ENCODE measurements around the gene CLC. TPM values are rescaled to one million over a fixed set of nuclear protein-coding genes. Genes with fewer than 3 reads are reported as not detected.

CLC gene

DNA sequence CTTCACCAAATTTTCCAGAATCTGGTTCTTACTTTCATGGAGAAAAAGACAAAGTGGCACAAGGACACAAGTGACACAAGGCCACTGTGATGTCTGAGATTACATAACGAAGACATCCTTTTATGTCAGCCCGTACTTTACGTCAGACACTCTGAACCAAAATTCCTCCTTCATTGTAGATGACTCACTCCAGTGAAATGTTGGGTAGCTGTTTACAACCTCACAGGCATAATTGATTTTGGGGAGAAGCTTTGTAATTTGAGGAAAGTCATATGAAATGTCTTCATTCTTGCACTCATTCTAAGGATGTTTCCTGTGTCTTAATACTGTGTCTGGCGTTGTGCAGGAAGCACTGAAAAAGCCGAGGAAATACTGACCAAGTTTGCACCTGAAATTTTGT is 53.6 kb downstream of the CLC start:
- no peak overlapping the region for H4K91ac ChIP-seq (ENCODE audit: low read length)
- no peak overlapping the region for H2BK12ac ChIP-seq (ENCODE audit: low read length in 2 of 2)
- no peak overlapping the region for H2BK120ac ChIP-seq (ENCODE audit: low read depth, low read length)
- no peak overlapping the region for H3K18ac ChIP-seq (ENCODE audit: low read depth in 1 of 2, low read length in 2 of 2)
- H3K4me1 ChIP-seq (ENCODE audit: control insufficient read depth, insufficient read depth, low read depth, low read length), result no peaks in the 10 kb centered on the region
- H2BK5ac ChIP-seq (ENCODE audit: low read depth, low read length, poor library complexity, severe bottlenecking), result no peak overlapping the region
- no peak overlapping the region for H3K4me3 ChIP-seq (ENCODE audit: insufficient read depth in 1 of 2, low read depth in 1 of 2, low read length in 2 of 2)
- no peak overlapping the region for H2AK5ac ChIP-seq (ENCODE audit: low read length, severe bottlenecking)
- H3K14ac ChIP-seq (ENCODE audit: low read length in 2 of 2), result no peak overlapping the region
- 54% methylated on average over 5 of the region's 5 CpGs for WGBS
- no peak overlapping the region for H3K27ac ChIP-seq (ENCODE audit: low read length, poor library complexity, severe bottlenecking)
- H3K27me3 ChIP-seq (ENCODE audit: control insufficient read depth in 1 of 2, insufficient read depth in 1 of 2, low read length in 2 of 2), result peaks cover 0 to 9% of the 10 kb centered on the region in 2 experiments
- no peak overlapping the region for H4K8ac ChIP-seq (ENCODE audit: low read length)
- no peak overlapping the region for H3K23ac ChIP-seq (ENCODE audit: low read length in 2 of 2)
- H3K79me1 ChIP-seq (replicated peaks; ENCODE audit: low read length, poor library complexity, severe bottlenecking), result no peaks in the 10 kb centered on the region
- no peak overlapping the region for H3K4me2 ChIP-seq (ENCODE audit: low read length, poor library complexity, severe bottlenecking)
- H3K9me3 ChIP-seq (ENCODE audit: control insufficient read depth, low read length), result no peaks in the 10 kb centered on the region
- no peak overlapping the region for H3K9ac ChIP-seq (ENCODE audit: low read length)
- no peak for DNase-seq
- H3K36me3 ChIP-seq (ENCODE audit: control insufficient read depth in 1 of 2, insufficient read depth in 2 of 2, low read depth in 1 of 2, low read length in 2 of 2), result no peaks in the 10 kb centered on the region
- no peak overlapping the region for H2BK15ac ChIP-seq (ENCODE audit: low read depth, poor library complexity, severe bottlenecking)
- no peak overlapping the region for H3K4ac ChIP-seq (ENCODE audit: low read depth in 1 of 2, low read length in 2 of 2)
- no peak overlapping the region for H2AFZ ChIP-seq (ENCODE audit: low read depth, low read length)

DNA sequence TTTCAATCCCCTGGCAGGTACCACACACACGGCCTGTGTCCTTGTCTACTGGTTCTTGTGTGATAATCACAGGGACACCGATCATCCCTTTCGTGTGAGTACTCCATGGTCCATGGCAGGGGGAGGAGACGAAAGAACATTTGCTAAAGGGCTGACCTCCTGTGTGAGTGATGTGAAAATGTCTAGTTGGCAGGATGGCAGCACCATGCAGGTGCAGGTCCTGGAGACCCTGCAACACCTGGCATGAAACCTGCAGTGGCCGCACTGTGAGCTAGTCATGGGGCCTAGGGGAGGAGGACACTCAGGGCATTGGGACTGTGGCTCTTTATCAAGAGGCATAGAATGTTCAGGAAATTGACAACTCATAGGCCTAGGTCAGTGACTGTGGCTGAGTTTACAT is 56.4 kb downstream of the CLC start:
- no peak overlapping the region for H3K27ac ChIP-seq (ENCODE audit: low read length, poor library complexity, severe bottlenecking)
- no peak overlapping the region for H3K14ac ChIP-seq (ENCODE audit: low read length in 2 of 2)
- H3K36me3 ChIP-seq (ENCODE audit: control insufficient read depth in 1 of 2, insufficient read depth in 2 of 2, low read depth in 1 of 2, low read length in 2 of 2), result no peaks in the 10 kb centered on the region
- H3K23ac ChIP-seq (ENCODE audit: low read length in 2 of 2), result no peak overlapping the region
- H2BK5ac ChIP-seq (ENCODE audit: low read depth, low read length, poor library complexity, severe bottlenecking), result no peak overlapping the region
- DNase-seq, result no peak
- H4K91ac ChIP-seq (ENCODE audit: low read length), result no peak overlapping the region
- no peak overlapping the region for H2BK120ac ChIP-seq (ENCODE audit: low read depth, low read length)
- no peak overlapping the region for H2BK15ac ChIP-seq (ENCODE audit: low read depth, poor library complexity, severe bottlenecking)
- no peak overlapping the region for H2AFZ ChIP-seq (ENCODE audit: low read depth, low read length)
- WGBS, result 88% methylated on average over 5 of the region's 5 CpGs
- H3K27me3 ChIP-seq (ENCODE audit: control insufficient read depth in 1 of 2, insufficient read depth in 1 of 2, low read length in 2 of 2), result peaks cover 7 to 14% of the 10 kb centered on the region in 2 experiments
- no peak overlapping the region for H3K4me3 ChIP-seq (ENCODE audit: insufficient read depth in 1 of 2, low read depth in 1 of 2, low read length in 2 of 2)
- H3K9ac ChIP-seq (ENCODE audit: low read length), result no peak overlapping the region
- no peaks in the 10 kb centered on the region for H3K79me1 ChIP-seq (replicated peaks; ENCODE audit: low read length, poor library complexity, severe bottlenecking)
- no peak overlapping the region for H3K4me2 ChIP-seq (ENCODE audit: low read length, poor library complexity, severe bottlenecking)
- H2BK12ac ChIP-seq (ENCODE audit: low read length in 2 of 2), result no peak overlapping the region
- H3K4ac ChIP-seq (ENCODE audit: low read depth in 1 of 2, low read length in 2 of 2), result no peak overlapping the region
- H4K8ac ChIP-seq (ENCODE audit: low read length), result no peak overlapping the region
- H3K18ac ChIP-seq (ENCODE audit: low read depth in 1 of 2, low read length in 2 of 2), result no peak overlapping the region
- H3K4me1 ChIP-seq (ENCODE audit: control insufficient read depth, insufficient read depth, low read depth, low read length), result no peaks in the 10 kb centered on the region
- H3K9me3 ChIP-seq (ENCODE audit: control insufficient read depth, low read length), result no peaks in the 10 kb centered on the region
- H2AK5ac ChIP-seq (ENCODE audit: low read length, severe bottlenecking), result no peak overlapping the region

Small RNA genes lying within 50 kb of the gene (small RNA-seq; reads per million reads assigned to genes)
- gene RPS29P27 (ENCODE audit: low read depth), result not detected
